SH-SY5Y (cell line): ENCODE results near the gene DNAH8.

Experiments used
- GATA2 ChIP-seq: IDR thresholded peaks from 2 replicates; pipeline ENCODE4 v1.6.1; 2011; ENCODE audit warnings: mild to moderate bottlenecking, low read depth, low read length
- GATA3 ChIP-seq: IDR thresholded peaks from 2 replicates; pipeline ENCODE4 v1.6.1; 2011; ENCODE audit warnings: low read depth, mild to moderate bottlenecking, low read length, moderate library complexity

Gene DNAH8

GRCh38 chr6:38714239-38715015 is 684 bp upstream of the DNAH8 start:
- TF ChIP-seq GATA2 (peak; percentile 48; the same call in 1 of the 2 replicates), GATA3 (no peak)

DNA sequence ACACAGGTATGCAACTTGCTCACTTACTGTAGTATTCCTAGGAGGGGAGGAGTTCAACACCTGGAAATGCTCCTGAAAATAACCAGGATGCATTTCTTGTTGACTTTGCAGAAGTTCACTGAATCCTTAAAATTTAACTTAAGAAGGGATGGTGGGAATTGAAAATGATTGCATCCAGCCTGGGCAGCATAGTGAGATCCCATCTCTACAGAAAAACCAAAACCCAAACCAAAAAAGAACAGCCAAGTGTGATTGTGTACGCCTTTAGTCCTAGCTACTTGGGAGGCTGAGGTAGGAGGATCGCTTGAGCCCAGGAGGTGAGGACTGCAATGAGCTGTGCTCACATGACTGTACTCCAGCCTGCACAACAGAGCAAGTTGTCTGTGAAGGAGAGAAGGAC is 1.7 kb downstream of the DNAH8 start:
- no peak for TF ChIP-seq GATA3
- TF ChIP-seq GATA2 = no peak

- TF ChIP-seq GATA3 = no peak
- TF ChIP-seq GATA2 = no peak
These were observed 4.2 kb downstream of the DNAH8 start for GRCh38 chr6:38719358-38719757.

DNA sequence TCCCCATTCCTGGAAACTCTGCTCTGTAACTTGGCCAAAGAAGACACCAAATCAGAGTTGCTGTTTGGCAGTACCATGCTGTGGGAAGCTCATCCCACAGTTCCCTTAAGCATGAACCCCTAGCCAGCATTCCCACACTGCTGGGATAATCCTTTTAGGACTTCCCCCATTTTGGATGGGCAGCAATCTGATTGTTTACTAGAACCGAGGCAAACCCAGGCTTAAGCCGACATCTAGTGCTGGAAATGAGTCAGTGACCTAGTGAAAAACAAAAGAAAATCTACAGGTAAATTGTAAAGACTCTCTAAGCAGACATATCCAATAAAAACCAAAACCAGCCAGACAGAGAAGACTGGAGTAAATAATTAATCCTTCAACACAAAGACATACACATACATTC is 5.2 kb downstream of the DNAH8 start:
- TF ChIP-seq GATA3 (no peak), GATA2 (no peak)

DNA sequence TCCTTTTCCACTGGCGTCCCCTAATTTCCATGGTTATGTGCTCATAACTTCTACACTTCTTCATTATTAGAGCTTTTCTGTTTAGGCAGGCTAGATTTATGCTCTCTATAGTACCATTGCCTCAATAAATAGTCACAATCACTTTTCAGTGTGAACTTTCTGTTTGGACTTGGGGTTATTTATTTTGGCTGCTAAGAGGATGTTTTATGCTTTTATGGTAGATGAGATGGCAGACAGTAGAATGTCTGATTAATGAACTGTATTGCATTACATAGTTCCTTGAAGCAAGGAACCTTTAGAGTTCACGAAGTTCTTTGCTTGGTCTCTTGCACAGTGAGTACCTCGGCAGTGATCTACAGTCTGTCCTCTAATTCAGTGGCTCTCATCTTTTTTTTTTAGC is 6.9 kb downstream of the DNAH8 start:
- no peak for TF ChIP-seq GATA2

- no peak for TF ChIP-seq GATA2
These were observed 7.7 kb downstream of the DNAH8 start for GRCh38 chr6:38722727-38723334.

- TF ChIP-seq GATA2 (no peak), GATA3 (no peak)
These were observed 8.7 kb downstream of the DNAH8 start for GRCh38 chr6:38723783-38724182.

DNA sequence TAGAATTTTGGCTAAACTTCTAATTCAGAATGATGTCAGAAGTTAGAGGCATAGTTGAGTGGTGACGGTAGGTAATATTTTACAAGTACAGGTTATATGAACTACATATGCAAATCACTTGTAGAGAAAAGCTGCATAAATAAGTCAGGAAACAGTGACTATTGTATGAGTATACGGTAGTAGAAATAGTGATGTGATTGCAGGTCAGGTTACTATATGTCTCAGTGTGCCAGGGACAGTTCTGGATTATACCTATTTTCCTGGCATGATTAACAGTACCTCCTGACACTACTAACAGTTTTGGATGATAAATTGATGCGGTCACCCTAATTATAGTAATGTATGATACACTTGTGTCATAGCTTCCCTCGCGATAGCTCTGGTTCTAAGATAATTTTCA is 9.2 kb downstream of the DNAH8 start:
- TF ChIP-seq GATA2 = no peak
- no peak for TF ChIP-seq GATA3

DNA sequence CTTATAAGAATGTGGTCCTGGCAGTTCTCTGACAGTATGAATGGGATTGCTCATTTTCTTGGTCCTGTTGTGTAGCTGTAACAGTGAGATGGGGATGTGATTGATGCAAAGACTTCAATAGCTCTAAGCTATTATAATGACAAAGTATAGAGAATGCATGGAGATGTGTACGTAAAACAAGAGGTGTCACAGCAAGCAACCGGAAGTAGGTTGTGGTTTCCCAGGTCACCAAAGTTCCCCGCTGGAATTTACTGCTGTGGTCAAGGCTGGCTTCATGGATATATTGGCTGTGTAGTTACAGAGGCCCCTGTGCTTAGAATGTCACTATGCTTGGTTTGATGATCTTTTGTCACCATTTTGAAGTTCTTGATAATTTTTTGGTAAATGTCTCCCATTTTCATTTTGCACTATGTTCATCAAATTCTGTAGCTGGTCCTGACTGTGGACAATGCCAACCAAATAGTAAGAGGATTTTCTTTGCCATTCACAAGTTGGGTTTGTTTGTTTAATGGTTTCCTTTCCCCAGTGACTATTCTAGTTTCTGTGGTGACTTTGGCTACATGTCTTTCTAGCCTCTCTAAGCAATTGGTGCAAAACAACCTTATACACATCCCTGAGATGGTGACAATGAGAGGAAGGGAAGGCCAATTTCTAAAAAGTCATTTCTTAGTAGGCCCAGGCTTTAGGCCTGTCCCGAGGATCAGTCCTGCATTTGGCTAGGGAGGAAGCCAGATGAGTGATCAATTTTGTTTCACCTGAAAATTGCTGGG is 10.5 kb downstream of the DNAH8 start:
- TF ChIP-seq GATA3 (no peak), GATA2 (no peak)

- no peak for TF ChIP-seq GATA2
These were observed 13.1 kb downstream of the DNAH8 start for GRCh38 chr6:38728203-38728602.

GRCh38 chr6:38730140-38730862 is 15.2 kb downstream of the DNAH8 start:
- TF ChIP-seq GATA3 = peak; percentile 97
- TF ChIP-seq GATA2 = peak; percentile 96

DNA sequence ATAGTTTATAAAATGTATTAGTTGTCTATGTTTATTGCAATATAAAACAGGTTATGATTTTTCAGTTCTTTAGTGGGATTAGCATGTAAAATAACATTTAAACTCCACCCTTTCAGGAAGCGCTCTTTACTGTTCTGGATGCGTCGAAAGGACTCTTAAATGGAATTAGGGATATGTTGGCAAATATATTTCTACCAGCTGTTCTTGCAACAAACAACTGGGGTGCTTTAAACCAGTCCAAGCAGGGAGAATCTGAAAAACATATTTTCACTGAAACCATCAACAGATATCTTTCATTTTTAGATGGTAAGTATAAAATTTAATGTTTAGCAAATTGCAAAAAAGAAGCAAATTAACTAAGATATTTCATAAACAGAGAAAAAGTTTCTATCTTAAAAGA is 21.8 kb downstream of the DNAH8 start:
- TF ChIP-seq GATA3 (no peak), GATA2 (no peak)

GRCh38 chr6:38738261-38738660 is 23.1 kb downstream of the DNAH8 start:
- TF ChIP-seq GATA3 (no peak), GATA2 (no peak)

GRCh38 chr6:38739532-38739931 is 24.4 kb downstream of the DNAH8 start:
- TF ChIP-seq GATA3 (no peak), GATA2 (no peak)

DNA sequence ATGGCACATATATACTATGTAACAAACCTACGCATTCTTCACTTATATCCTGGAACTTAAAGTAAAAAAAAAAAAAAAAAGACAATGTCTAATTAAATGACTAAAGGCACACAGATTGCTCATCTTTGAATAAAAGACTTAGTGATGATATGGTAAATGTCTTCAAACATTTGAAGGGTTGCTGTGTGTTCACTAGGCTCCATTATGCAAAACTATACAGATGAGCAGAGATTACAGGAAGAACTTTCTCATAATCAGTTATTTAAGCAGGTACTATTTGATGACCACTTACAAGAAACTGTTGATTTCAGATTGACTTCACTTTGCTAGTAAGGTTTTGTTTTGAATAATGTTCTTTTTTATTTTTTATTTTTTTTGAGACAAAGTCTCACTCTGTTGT is 34.4 kb downstream of the DNAH8 start:
- TF ChIP-seq GATA3 (no peak), GATA2 (no peak)
